ENCODE measurements around the gene MFAP2. TPM values are rescaled to one million over a fixed set of nuclear protein-coding genes. Genes with fewer than 3 reads are reported as not detected.

The MFAP2 gene
- total and polyA plus RNA-seq, 2 donors = 5.6 to 6.8 TPM

DNA sequence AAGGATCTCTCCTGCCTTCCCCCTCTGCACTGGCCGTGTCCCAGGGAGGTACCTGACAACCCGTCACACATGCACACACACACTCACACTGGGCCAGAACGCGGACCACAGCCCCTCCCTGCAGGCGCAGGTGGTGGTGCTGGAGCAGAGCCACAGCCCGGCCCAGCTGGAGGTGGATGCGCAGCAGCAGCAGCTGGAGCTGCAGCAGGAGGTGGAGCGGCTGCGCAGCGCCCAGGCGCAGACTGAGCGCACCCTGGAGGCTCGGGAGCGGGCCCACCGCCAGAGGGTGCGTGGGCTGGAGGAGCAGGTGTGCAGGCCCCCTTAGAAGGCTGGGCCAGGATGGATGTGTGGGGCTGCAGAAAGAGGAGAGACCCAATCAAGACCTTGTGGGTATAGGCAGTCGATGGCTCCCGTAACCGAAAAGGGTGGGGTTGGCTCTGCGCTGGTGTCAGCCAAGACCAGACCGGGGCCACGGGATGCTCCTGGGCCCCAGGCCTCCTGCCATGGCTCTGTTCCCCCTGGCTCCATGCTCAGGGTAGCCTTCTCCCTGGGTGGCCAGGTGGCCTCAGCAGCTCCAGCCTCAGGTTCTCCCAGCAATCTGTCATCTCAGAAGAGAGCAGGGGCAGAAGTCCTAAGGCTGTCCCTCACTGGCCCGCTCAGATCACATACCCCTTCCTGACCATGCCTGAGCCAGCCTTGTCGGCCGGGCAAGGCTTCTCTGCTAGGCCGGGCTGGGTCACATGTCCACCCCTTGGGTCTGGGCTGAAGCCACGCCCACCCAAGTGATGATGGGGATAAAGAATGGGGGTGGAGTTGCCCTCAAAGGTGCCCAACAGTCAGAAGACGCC, 8.9 kb downstream of the MFAP2 start:
- no peak for DNase-seq (ENCODE audit: low read depth in 6 of 9, low spot score in 9 of 9)
- no peaks in the 10 kb centered on the region for H3K27me3 ChIP-seq (ENCODE audit: control insufficient read depth in 2 of 2, insufficient read depth in 1 of 2, low read length in 1 of 2)
- no peak overlapping the region for H3K4me3 ChIP-seq (ENCODE audit: low read length in 2 of 2)
- H3K36me3 ChIP-seq (ENCODE audit: control insufficient read depth in 2 of 2, insufficient read depth in 2 of 2, low read length in 1 of 2) = peaks cover 0 to 36% of the 10 kb centered on the region in 2 donors
- H3K9me3 ChIP-seq (ENCODE audit: control insufficient read depth in 2 of 2, insufficient read depth in 1 of 2, low read length in 1 of 2) = no peaks in the 10 kb centered on the region
- 86% methylated on average over 28 of the region's 28 CpGs for WGBS
- no peak overlapping the region for H3K27ac ChIP-seq (ENCODE audit: low read depth in 1 of 2, low read length in 1 of 2)
- H3K4me1 ChIP-seq (ENCODE audit: control insufficient read depth in 2 of 2, insufficient read depth in 2 of 2, low read length in 2 of 2) = peaks cover 0 to 3% of the 10 kb centered on the region in 2 donors

DNA sequence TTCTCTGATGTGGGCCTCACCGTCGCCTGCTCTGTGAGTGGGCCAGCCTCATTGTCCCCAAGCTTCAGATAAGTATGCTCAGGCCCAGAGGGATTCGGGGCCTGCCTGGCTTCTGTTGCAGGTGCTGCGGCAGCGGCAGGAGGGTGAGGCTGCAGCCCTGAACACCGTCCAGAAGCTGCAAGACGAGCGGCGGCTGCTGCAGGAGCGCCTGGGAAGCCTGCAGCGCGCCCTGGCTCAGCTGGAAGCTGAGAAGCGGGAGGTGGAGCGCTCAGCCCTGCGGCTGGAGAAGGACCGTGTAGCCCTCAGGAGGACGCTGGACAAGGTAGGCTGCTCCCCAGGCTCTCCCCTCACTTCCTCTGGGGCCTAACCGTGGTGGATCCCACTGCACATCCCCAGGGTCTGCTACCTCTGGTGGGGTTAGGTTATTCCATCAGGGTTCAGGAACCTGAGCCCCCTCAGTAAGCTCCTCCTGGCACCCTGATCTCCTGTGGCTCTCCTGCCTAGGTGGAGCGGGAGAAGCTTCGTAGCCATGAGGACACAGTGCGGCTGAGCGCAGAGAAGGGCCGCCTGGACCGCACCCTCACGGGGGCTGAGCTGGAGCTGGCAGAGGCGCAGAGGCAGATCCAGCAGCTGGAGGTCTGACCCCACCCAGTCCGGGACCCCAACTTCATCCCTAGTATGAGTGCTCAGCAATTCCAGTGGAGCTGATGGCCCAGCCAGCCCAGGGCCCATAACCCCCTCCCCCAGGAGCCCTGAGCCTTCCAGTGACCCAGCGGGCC, 10.1 kb downstream of the MFAP2 start:
- H3K9me3 ChIP-seq (ENCODE audit: control insufficient read depth in 2 of 2, insufficient read depth in 1 of 2, low read length in 1 of 2) = no peaks in the 10 kb centered on the region
- 95% methylated on average over 28 of the region's 28 CpGs for WGBS
- H3K27me3 ChIP-seq (ENCODE audit: control insufficient read depth in 2 of 2, insufficient read depth in 1 of 2, low read length in 1 of 2) = no peaks in the 10 kb centered on the region
- DNase-seq (ENCODE audit: low read depth in 6 of 9, low spot score in 9 of 9) = no peak
- H3K27ac ChIP-seq (ENCODE audit: low read depth in 1 of 2, low read length in 1 of 2) = no peak overlapping the region
- peaks cover 0 to 48% of the 10 kb centered on the region in 2 donors for H3K36me3 ChIP-seq (ENCODE audit: control insufficient read depth in 2 of 2, insufficient read depth in 2 of 2, low read length in 1 of 2)
- peaks cover 0 to 3% of the 10 kb centered on the region in 2 donors for H3K4me1 ChIP-seq (ENCODE audit: control insufficient read depth in 2 of 2, insufficient read depth in 2 of 2, low read length in 2 of 2)
- H3K4me3 ChIP-seq (ENCODE audit: low read length in 2 of 2) = no peak overlapping the region

- no peak overlapping the region for H3K4me3 ChIP-seq (ENCODE audit: low read length in 2 of 2)
- DNase-seq (ENCODE audit: low read depth in 6 of 9, low spot score in 9 of 9) = no peak
- no peak overlapping the region for H3K27ac ChIP-seq (ENCODE audit: low read depth in 1 of 2, low read length in 1 of 2)
- WGBS = 97% methylated on average over 12 of the region's 12 CpGs
- peaks cover 0 to 3% of the 10 kb centered on the region in 2 donors for H3K4me1 ChIP-seq (ENCODE audit: control insufficient read depth in 2 of 2, insufficient read depth in 2 of 2, low read length in 2 of 2)
- H3K36me3 ChIP-seq (ENCODE audit: control insufficient read depth in 2 of 2, insufficient read depth in 2 of 2, low read length in 1 of 2) = peaks cover 0 to 54% of the 10 kb centered on the region in 2 donors
- H3K27me3 ChIP-seq (ENCODE audit: control insufficient read depth in 2 of 2, insufficient read depth in 1 of 2, low read length in 1 of 2) = no peaks in the 10 kb centered on the region
- no peaks in the 10 kb centered on the region for H3K9me3 ChIP-seq (ENCODE audit: control insufficient read depth in 2 of 2, insufficient read depth in 1 of 2, low read length in 1 of 2)
Measured at GRCh38 chr1:16969651-16970050, 10.8 kb downstream of the MFAP2 start.

DNA sequence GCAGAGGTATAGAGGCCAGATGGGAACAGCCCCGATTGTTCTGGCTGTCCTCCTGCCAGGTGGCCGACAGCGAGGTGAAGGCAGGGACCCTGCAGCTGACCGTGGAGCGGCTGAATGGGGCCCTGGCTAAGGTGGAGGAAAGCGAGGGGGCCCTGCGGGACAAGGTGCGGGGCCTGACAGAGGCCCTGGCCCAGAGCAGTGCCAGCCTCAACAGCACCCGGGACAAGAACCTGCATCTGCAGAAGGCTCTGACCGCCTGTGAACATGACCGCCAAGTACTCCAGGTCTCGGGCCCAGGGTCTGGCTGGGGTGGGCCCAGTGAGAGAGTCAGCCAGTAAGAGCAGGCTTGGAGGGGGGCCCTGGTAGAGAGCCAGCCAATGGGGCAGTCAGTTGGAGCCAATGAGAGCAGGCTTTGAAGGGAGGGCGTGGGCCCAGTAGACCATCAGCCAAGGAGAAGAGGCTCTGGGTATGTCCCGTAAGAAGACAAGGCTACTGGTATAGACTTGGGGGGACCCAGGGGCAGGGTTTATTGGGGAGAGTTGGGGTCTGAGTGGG, 11.3 kb downstream of the MFAP2 start:
- no peak for DNase-seq (ENCODE audit: low read depth in 6 of 9, low spot score in 9 of 9)
- no peak overlapping the region for H3K27ac ChIP-seq (ENCODE audit: low read depth in 1 of 2, low read length in 1 of 2)
- no peaks in the 10 kb centered on the region for H3K27me3 ChIP-seq (ENCODE audit: control insufficient read depth in 2 of 2, insufficient read depth in 1 of 2, low read length in 1 of 2)
- 99% methylated on average over 14 of the region's 14 CpGs for WGBS
- H3K36me3 ChIP-seq (ENCODE audit: control insufficient read depth in 2 of 2, insufficient read depth in 2 of 2, low read length in 1 of 2) = peaks cover 0 to 54% of the 10 kb centered on the region in 2 donors
- H3K4me1 ChIP-seq (ENCODE audit: control insufficient read depth in 2 of 2, insufficient read depth in 2 of 2, low read length in 2 of 2) = peaks cover 0 to 3% of the 10 kb centered on the region in 2 donors
- H3K9me3 ChIP-seq (ENCODE audit: control insufficient read depth in 2 of 2, insufficient read depth in 1 of 2, low read length in 1 of 2) = no peaks in the 10 kb centered on the region
- no peak overlapping the region for H3K4me3 ChIP-seq (ENCODE audit: low read length in 2 of 2)

DNA sequence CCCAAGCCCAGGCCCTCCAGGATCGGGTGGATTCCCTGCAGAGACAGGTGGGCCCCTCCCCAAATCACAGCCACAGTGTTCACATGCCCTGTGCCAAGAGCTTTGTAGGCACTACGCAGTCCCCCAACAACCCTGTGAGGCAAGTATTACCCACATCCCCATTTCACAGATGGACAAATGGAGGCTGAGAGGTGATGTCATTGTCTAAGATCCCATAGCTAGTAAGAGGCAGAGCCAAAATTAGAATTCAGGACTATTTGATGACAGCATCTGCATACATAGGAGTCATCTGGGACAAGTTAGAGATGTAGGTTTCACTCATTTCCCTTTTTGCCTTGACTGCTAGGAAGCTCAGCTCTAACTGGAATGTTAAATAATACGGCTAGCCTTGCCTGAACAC, 12.0 kb downstream of the MFAP2 start:
- no peak overlapping the region for H3K27ac ChIP-seq (ENCODE audit: low read depth in 1 of 2, low read length in 1 of 2)
- H3K27me3 ChIP-seq (ENCODE audit: control insufficient read depth in 2 of 2, insufficient read depth in 1 of 2, low read length in 1 of 2) = no peaks in the 10 kb centered on the region
- H3K4me1 ChIP-seq (ENCODE audit: control insufficient read depth in 2 of 2, insufficient read depth in 2 of 2, low read length in 2 of 2) = peaks cover 0 to 3% of the 10 kb centered on the region in 2 donors
- WGBS = 100% methylated on average over 3 of the region's 3 CpGs
- no peak for DNase-seq (ENCODE audit: low read depth in 6 of 9, low spot score in 9 of 9)
- H3K4me3 ChIP-seq (ENCODE audit: low read length in 2 of 2) = no peak overlapping the region
- H3K36me3 ChIP-seq (ENCODE audit: control insufficient read depth in 2 of 2, insufficient read depth in 2 of 2, low read length in 1 of 2) = peaks cover 0 to 54% of the 10 kb centered on the region in 2 donors
- H3K9me3 ChIP-seq (ENCODE audit: control insufficient read depth in 2 of 2, insufficient read depth in 1 of 2, low read length in 1 of 2) = no peaks in the 10 kb centered on the region

- no peak for DNase-seq (ENCODE audit: low read depth in 6 of 9, low spot score in 9 of 9)
- Histone ChIP-seq H3K9me3 (ENCODE audit: control insufficient read depth in 2 of 2, insufficient read depth in 1 of 2, low read length in 1 of 2) (no peaks in the 10 kb centered on the region), H3K27ac (ENCODE audit: low read depth in 1 of 2, low read length in 1 of 2) (no peak overlapping the region), H3K27me3 (ENCODE audit: control insufficient read depth in 2 of 2, insufficient read depth in 1 of 2, low read length in 1 of 2) (no peaks in the 10 kb centered on the region), H3K4me1 (ENCODE audit: control insufficient read depth in 2 of 2, insufficient read depth in 2 of 2, low read length in 2 of 2) (peaks cover 0 to 3% of the 10 kb centered on the region in 2 donors), H3K36me3 (ENCODE audit: control insufficient read depth in 2 of 2, insufficient read depth in 2 of 2, low read length in 1 of 2) (peaks cover 0 to 54% of the 10 kb centered on the region in 2 donors), H3K4me3 (ENCODE audit: low read length in 2 of 2) (no peak overlapping the region)
- 98% methylated on average over 21 of the region's 21 CpGs for WGBS
Measured at GRCh38 chr1:16967962-16968361, 12.5 kb downstream of the MFAP2 start.

GRCh38 chr1:16967095-16967575, 13.3 kb downstream of the MFAP2 start:
- Histone ChIP-seq H3K9me3 (ENCODE audit: control insufficient read depth in 2 of 2, insufficient read depth in 1 of 2, low read length in 1 of 2) (no peaks in the 10 kb centered on the region), H3K36me3 (ENCODE audit: control insufficient read depth in 2 of 2, insufficient read depth in 2 of 2, low read length in 1 of 2) (peaks cover 0 to 54% of the 10 kb centered on the region in 2 donors), H3K27me3 (ENCODE audit: control insufficient read depth in 2 of 2, insufficient read depth in 1 of 2, low read length in 1 of 2) (no peaks in the 10 kb centered on the region), H3K4me1 (ENCODE audit: control insufficient read depth in 2 of 2, insufficient read depth in 2 of 2, low read length in 2 of 2) (peaks cover 0 to 3% of the 10 kb centered on the region in 2 donors), H3K27ac (ENCODE audit: low read depth in 1 of 2, low read length in 1 of 2) (no peak overlapping the region), H3K4me3 (ENCODE audit: low read length in 2 of 2) (no peak overlapping the region)
- no peak for DNase-seq (ENCODE audit: low read depth in 6 of 9, low spot score in 9 of 9)
- 82% methylated on average over 7 of the region's 7 CpGs for WGBS

- WGBS = 99% methylated on average over 22 of the region's 22 CpGs
- DNase-seq (ENCODE audit: low read depth in 6 of 9, low spot score in 9 of 9) = no peak
- H3K27me3 ChIP-seq (ENCODE audit: control insufficient read depth in 2 of 2, insufficient read depth in 1 of 2, low read length in 1 of 2) = no peaks in the 10 kb centered on the region
- no peak overlapping the region for H3K4me3 ChIP-seq (ENCODE audit: low read length in 2 of 2)
- no peak overlapping the region for H3K27ac ChIP-seq (ENCODE audit: low read depth in 1 of 2, low read length in 1 of 2)
- peaks cover 0 to 52% of the 10 kb centered on the region in 2 donors for H3K36me3 ChIP-seq (ENCODE audit: control insufficient read depth in 2 of 2, insufficient read depth in 2 of 2, low read length in 1 of 2)
- no peaks in the 10 kb centered on the region for H3K9me3 ChIP-seq (ENCODE audit: control insufficient read depth in 2 of 2, insufficient read depth in 1 of 2, low read length in 1 of 2)
- peaks cover 0 to 3% of the 10 kb centered on the region in 2 donors for H3K4me1 ChIP-seq (ENCODE audit: control insufficient read depth in 2 of 2, insufficient read depth in 2 of 2, low read length in 2 of 2)
Measured at GRCh38 chr1:16966282-16966681, 14.1 kb downstream of the MFAP2 start.

All from thymus (tissue), 11 donors.